ENCODE results near the gene MBP. TPM values are rescaled to one million over a fixed set of nuclear protein-coding genes. Genes with fewer than 3 reads are reported as not detected.

MBP gene
- total and polyA plus RNA-seq, 9 donors = 8.7 to 23.0 (median 11.2) TPM

- Histone ChIP-seq H3K27me3 (ENCODE audit: control insufficient read depth, insufficient read depth, low read length) (no peaks in the 10 kb centered on the region), H3K36me3 (ENCODE audit: control insufficient read depth, insufficient read depth, low read length) (peaks cover 5% of the 10 kb centered on the region), H3K9me3 (replicated peaks; ENCODE audit: control insufficient read depth, low read depth, low read length) (no peaks in the 10 kb centered on the region), H3K4me1 (ENCODE audit: control insufficient read depth, insufficient read depth, low read length) (peaks cover 44% of the 10 kb centered on the region), H3K27ac (ENCODE audit: low read length) (no peak overlapping the region), H3K4me3 (ENCODE audit: low read length) (no peak overlapping the region)
- no peak for DNase-seq
- WGBS (ENCODE audit: insufficient coverage) = 93% methylated on average over 7 of the region's 14 CpGs
These were observed 80.8 kb downstream of the MBP start for GRCh38 chr18:77051581-77052296.

GRCh38 chr18:77049938-77050337 lies 82.6 kb downstream of the MBP start:
- Histone ChIP-seq H3K27me3 (ENCODE audit: control insufficient read depth, insufficient read depth, low read length) (no peaks in the 10 kb centered on the region), H3K27ac (ENCODE audit: low read length) (peak overlapping the region; percentile 59), H3K36me3 (ENCODE audit: control insufficient read depth, insufficient read depth, low read length) (peaks cover 5% of the 10 kb centered on the region), H3K9me3 (replicated peaks; ENCODE audit: control insufficient read depth, low read depth, low read length) (no peaks in the 10 kb centered on the region), H3K4me1 (ENCODE audit: control insufficient read depth, insufficient read depth, low read length) (peaks cover 26% of the 10 kb centered on the region), H3K4me3 (ENCODE audit: low read length) (no peak overlapping the region)
- WGBS (ENCODE audit: insufficient coverage) = 20% methylated on average over 1 of the region's 4 CpGs
- DNase-seq = peak; percentile 90

- no peaks in the 10 kb centered on the region for H3K9me3 ChIP-seq (replicated peaks; ENCODE audit: control insufficient read depth, low read depth, low read length)
- H3K36me3 ChIP-seq (ENCODE audit: control insufficient read depth, insufficient read depth, low read length) = peaks cover 5% of the 10 kb centered on the region
- DNase-seq = no peak
- no peaks in the 10 kb centered on the region for H3K27me3 ChIP-seq (ENCODE audit: control insufficient read depth, insufficient read depth, low read length)
- H3K4me3 ChIP-seq (ENCODE audit: low read length) = no peak overlapping the region
- no CpG with 5 or more reads among the region's 8 CpGs for WGBS (ENCODE audit: insufficient coverage)
- peaks cover 6% of the 10 kb centered on the region for H3K4me1 ChIP-seq (ENCODE audit: control insufficient read depth, insufficient read depth, low read length)
- no peak overlapping the region for H3K27ac ChIP-seq (ENCODE audit: low read length)
These were observed 84.7 kb downstream of the MBP start for GRCh38 chr18:77047803-77048419.

GRCh38 chr18:77046994-77047393 lies 85.6 kb downstream of the MBP start:
- 91% methylated on average over 17 of the region's 17 CpGs for WGBS (ENCODE audit: insufficient coverage)
- Histone ChIP-seq H3K36me3 (ENCODE audit: control insufficient read depth, insufficient read depth, low read length) (peaks cover 5% of the 10 kb centered on the region), H3K27me3 (ENCODE audit: control insufficient read depth, insufficient read depth, low read length) (no peaks in the 10 kb centered on the region), H3K4me3 (ENCODE audit: low read length) (no peak overlapping the region), H3K27ac (ENCODE audit: low read length) (no peak overlapping the region), H3K4me1 (ENCODE audit: control insufficient read depth, insufficient read depth, low read length) (peaks cover 6% of the 10 kb centered on the region), H3K9me3 (replicated peaks; ENCODE audit: control insufficient read depth, low read depth, low read length) (no peaks in the 10 kb centered on the region)
- DNase-seq = no peak

GRCh38 chr18:77046409-77046808 lies 86.2 kb downstream of the MBP start:
- no peak overlapping the region for H3K4me3 ChIP-seq (ENCODE audit: low read length)
- no peaks in the 10 kb centered on the region for H3K9me3 ChIP-seq (replicated peaks; ENCODE audit: control insufficient read depth, low read depth, low read length)
- H3K27ac ChIP-seq (ENCODE audit: low read length) = no peak overlapping the region
- H3K27me3 ChIP-seq (ENCODE audit: control insufficient read depth, insufficient read depth, low read length) = no peaks in the 10 kb centered on the region
- WGBS (ENCODE audit: insufficient coverage) = 25% methylated on average over 2 of the region's 9 CpGs
- H3K4me1 ChIP-seq (ENCODE audit: control insufficient read depth, insufficient read depth, low read length) = peaks cover 8% of the 10 kb centered on the region
- DNase-seq = no peak
- H3K36me3 ChIP-seq (ENCODE audit: control insufficient read depth, insufficient read depth, low read length) = peaks cover 5% of the 10 kb centered on the region

GRCh38 chr18:77045677-77046076 lies 86.9 kb downstream of the MBP start:
- no peaks in the 10 kb centered on the region for H3K27me3 ChIP-seq (ENCODE audit: control insufficient read depth, insufficient read depth, low read length)
- no CpG with 5 or more reads among the region's 6 CpGs for WGBS (ENCODE audit: insufficient coverage)
- no peak overlapping the region for H3K4me3 ChIP-seq (ENCODE audit: low read length)
- no peaks in the 10 kb centered on the region for H3K9me3 ChIP-seq (replicated peaks; ENCODE audit: control insufficient read depth, low read depth, low read length)
- DNase-seq = no peak
- H3K36me3 ChIP-seq (ENCODE audit: control insufficient read depth, insufficient read depth, low read length) = peaks cover 2% of the 10 kb centered on the region
- H3K4me1 ChIP-seq (ENCODE audit: control insufficient read depth, insufficient read depth, low read length) = peaks cover 8% of the 10 kb centered on the region
- no peak overlapping the region for H3K27ac ChIP-seq (ENCODE audit: low read length)

- Histone ChIP-seq H3K36me3 (ENCODE audit: control insufficient read depth, insufficient read depth, low read length) (peaks cover 2% of the 10 kb centered on the region), H3K4me1 (ENCODE audit: control insufficient read depth, insufficient read depth, low read length) (peaks cover 8% of the 10 kb centered on the region), H3K27me3 (ENCODE audit: control insufficient read depth, insufficient read depth, low read length) (no peaks in the 10 kb centered on the region), H3K9me3 (replicated peaks; ENCODE audit: control insufficient read depth, low read depth, low read length) (no peaks in the 10 kb centered on the region), H3K4me3 (ENCODE audit: low read length) (no peak overlapping the region), H3K27ac (ENCODE audit: low read length) (no peak overlapping the region)
- DNase-seq = no peak
- 70% methylated on average over 8 of the region's 14 CpGs for WGBS (ENCODE audit: insufficient coverage)
These were observed 87.5 kb downstream of the MBP start for GRCh38 chr18:77044866-77045664.

GRCh38 chr18:77043541-77044280 lies 88.9 kb downstream of the MBP start:
- DNase-seq = no peak
- 74% methylated on average over 24 of the region's 27 CpGs for WGBS (ENCODE audit: insufficient coverage)

GRCh38 chr18:77042583-77042982 lies 90.0 kb downstream of the MBP start:
- Histone ChIP-seq H3K4me1 (ENCODE audit: control insufficient read depth, insufficient read depth, low read length) (peaks cover 8% of the 10 kb centered on the region), H3K36me3 (ENCODE audit: control insufficient read depth, insufficient read depth, low read length) (peaks cover 2% of the 10 kb centered on the region), H3K27me3 (ENCODE audit: control insufficient read depth, insufficient read depth, low read length) (no peaks in the 10 kb centered on the region), H3K4me3 (ENCODE audit: low read length) (no peak overlapping the region), H3K9me3 (replicated peaks; ENCODE audit: control insufficient read depth, low read depth, low read length) (no peaks in the 10 kb centered on the region), H3K27ac (ENCODE audit: low read length) (no peak overlapping the region)
- DNase-seq = peak; percentile 46
- WGBS (ENCODE audit: insufficient coverage) = 6% methylated on average over 2 of the region's 10 CpGs

More at GRCh38 chr18:77043541-77044280, 88.9 kb downstream of the MBP start:
- H3K4me3 ChIP-seq (ENCODE audit: low read length) = no peak overlapping the region
- H3K36me3 ChIP-seq (ENCODE audit: control insufficient read depth, insufficient read depth, low read length) = peaks cover 2% of the 10 kb centered on the region
- no peak overlapping the region for H3K27ac ChIP-seq (ENCODE audit: low read length)
- H3K27me3 ChIP-seq (ENCODE audit: control insufficient read depth, insufficient read depth, low read length) = no peaks in the 10 kb centered on the region
- peaks cover 8% of the 10 kb centered on the region for H3K4me1 ChIP-seq (ENCODE audit: control insufficient read depth, insufficient read depth, low read length)
- H3K9me3 ChIP-seq (replicated peaks; ENCODE audit: control insufficient read depth, low read depth, low read length) = no peaks in the 10 kb centered on the region
